Measurements from ENCODE around the gene SBDS.
"Not testable (repeated sequence)": the region's sequence is repeated elsewhere in the genome, so short reads cannot be mapped to it uniquely, and the experiment has no call there.

DNA sequence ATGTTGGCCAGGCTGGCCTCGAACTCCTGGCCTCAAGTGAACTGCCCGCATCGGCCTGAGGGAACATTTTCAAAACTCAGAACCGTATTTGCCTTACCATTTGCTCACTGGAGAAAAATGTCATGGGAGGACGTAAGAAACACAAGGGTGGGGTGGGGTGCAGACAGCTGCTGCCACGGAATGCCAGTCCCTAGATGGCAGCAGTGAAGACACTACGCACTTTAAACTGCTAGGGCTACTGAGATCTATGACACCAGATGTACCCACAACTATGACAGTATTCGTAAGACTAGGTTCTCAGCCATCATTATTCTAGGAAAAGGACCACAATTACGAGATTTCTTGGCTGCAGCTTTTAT lies 716 bp downstream of the SBDS start:
- TF ChIP-seq, protein P1, sequence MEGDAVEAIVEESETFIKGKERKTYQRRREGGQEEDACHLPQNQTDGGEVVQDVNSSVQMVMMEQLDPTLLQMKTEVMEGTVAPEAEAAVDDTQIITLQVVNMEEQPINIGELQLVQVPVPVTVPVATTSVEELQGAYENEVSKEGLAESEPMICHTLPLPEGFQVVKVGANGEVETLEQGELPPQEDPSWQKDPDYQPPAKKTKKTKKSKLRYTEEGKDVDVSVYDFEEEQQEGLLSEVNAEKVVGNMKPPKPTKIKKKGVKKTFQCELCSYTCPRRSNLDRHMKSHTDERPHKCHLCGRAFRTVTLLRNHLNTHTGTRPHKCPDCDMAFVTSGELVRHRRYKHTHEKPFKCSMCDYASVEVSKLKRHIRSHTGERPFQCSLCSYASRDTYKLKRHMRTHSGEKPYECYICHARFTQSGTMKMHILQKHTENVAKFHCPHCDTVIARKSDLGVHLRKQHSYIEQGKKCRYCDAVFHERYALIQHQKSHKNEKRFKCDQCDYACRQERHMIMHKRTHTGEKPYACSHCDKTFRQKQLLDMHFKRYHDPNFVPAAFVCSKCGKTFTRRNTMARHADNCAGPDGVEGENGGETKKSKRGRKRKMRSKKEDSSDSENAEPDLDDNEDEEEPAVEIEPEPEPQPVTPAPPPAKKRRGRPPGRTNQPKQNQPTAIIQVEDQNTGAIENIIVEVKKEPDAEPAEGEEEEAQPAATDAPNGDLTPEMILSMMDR (conservative IDR thresholded peaks at IDR 0.05; ENCODE audit: low read length) = peak; percentile 69
- not testable (repeated sequence) for TF ChIP-seq EZH2phosphoT487 (IDR thresholded peaks at IDR 0.05; ENCODE audit: borderline replicate concordance, low read depth, low read length)

Measured in OCI-LY7 (cell line).